NCI-H446 treated with DMSO at 0.1 percent for 48 hours (cell line): ENCODE data around the gene PABPN1.
A peak's percentile ranks its signal among the peaks of the same experiment; 100 is the strongest.
"Not testable (repeated sequence)": the region's sequence is repeated elsewhere in the genome, so short reads cannot be mapped to it uniquely, and the experiment has no call there.

Experiments used
- DNase-seq: peaks from one replicate; lab custom pipeline; 2025; lab: John Stamatoyannopoulos, UW

PABPN1 gene

GRCh38 chr14:23320584-23321571 is at the start of gene PABPN1:
TSS of gene PABPN1 (plus strand) at chr14:23321457. CDS start at chr14:23321470, 13 bp downstream.
- DNase-seq = peak; percentile 100

GRCh38 chr14:23275412-23275811 is 45.8 kb upstream of the PABPN1 start:
- DNase-seq = no peak

- no peak for DNase-seq
Measured at GRCh38 chr14:23277189-23277588, 44.1 kb upstream of the PABPN1 start.

- not testable (repeated sequence) for DNase-seq
Measured at GRCh38 chr14:23277928-23278327, 43.3 kb upstream of the PABPN1 start.

- DNase-seq = no peak
Measured at GRCh38 chr14:23281247-23281646, 40.0 kb upstream of the PABPN1 start.

- no peak for DNase-seq
Measured at GRCh38 chr14:23284654-23285529, 36.4 kb upstream of the PABPN1 start.

GRCh38 chr14:23285530-23286019 is 35.7 kb upstream of the PABPN1 start:
- no peak for DNase-seq

GRCh38 chr14:23286020-23286901 is 35.0 kb upstream of the PABPN1 start, which contains the start of gene HOMEZ:
TSS of gene HOMEZ (minus strand) at chr14:23286132. CDS start at chr14:23285952, 180 bp downstream.
- DNase-seq = peak; percentile 98

- no peak for DNase-seq
Measured at GRCh38 chr14:23286902-23287479, 34.3 kb upstream of the PABPN1 start.

- no peak for DNase-seq
Measured at GRCh38 chr14:23294734-23295561, 26.3 kb upstream of the PABPN1 start.

GRCh38 chr14:23296012-23296777 is 25.1 kb upstream of the PABPN1 start:
- DNase-seq = no peak

GRCh38 chr14:23297096-23297495 is 24.2 kb upstream of the PABPN1 start:
- no peak for DNase-seq

GRCh38 chr14:23297611-23298277 is 23.5 kb upstream of the PABPN1 start:
- no peak for DNase-seq

GRCh38 chr14:23299211-23299957 is 21.9 kb upstream of the PABPN1 start:
- peak; percentile 12 for DNase-seq

- no peak for DNase-seq
Measured at GRCh38 chr14:23299986-23300686, 21.1 kb upstream of the PABPN1 start.

- no peak for DNase-seq
Measured at GRCh38 chr14:23300687-23301223, 20.5 kb upstream of the PABPN1 start.
